GM21717 (cell line): ENCODE data around the gene TST.

Source experiments
- ATAC-seq: cut with Tn5 transposase; IDR thresholded peaks from one replicate; pipeline ENCODE4 v1.9.1; 2021; ENCODE audit warnings: mild to moderate bottlenecking, moderate library complexity; ENCODE audit not compliant: unreplicated experiment

TST gene

DNA sequence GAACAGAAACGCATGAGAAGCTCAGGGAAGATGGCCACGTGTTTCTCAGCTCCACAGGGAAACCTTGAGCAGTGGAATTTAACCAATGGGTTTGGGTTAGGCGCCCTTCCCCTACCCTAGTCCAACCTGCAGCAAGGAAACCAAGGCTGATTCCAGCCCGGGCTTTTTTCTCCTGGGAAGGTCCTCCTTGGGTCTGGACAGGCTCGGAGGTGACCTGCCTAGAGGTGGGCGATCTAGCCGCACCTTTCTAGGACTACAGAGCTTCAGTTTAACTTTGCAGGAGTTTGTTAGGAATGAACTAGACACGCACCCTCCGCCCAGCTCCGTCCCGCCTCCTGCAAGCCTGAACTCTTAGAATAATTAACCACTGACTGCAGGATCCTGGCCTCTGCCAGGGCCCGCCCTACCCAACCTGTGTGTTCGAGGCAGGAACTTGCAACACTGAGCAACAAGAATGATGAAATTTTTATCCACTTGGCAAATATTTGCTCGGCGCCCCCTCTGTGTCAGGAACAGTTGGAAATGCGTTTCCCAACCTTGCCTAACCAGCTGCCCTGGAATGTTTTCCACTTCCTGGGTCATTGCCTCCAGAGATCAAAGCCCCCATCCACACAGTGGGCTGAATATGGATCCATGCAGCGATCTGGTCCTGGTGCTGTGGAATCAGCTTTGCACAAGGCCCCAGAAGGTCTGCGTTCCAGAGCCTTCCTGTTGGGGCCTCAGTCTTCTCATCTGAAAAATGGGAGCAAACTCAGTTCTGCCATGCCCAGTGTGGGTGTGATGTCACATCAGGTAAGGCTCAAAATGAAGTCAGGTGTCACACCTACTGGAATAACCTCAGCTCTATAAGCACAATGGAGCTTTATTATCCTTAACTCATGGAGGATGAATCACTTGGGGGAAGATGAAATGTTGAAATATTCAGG lies 13.6 kb upstream of the TST start:
- ATAC-seq, result no peak

DNA sequence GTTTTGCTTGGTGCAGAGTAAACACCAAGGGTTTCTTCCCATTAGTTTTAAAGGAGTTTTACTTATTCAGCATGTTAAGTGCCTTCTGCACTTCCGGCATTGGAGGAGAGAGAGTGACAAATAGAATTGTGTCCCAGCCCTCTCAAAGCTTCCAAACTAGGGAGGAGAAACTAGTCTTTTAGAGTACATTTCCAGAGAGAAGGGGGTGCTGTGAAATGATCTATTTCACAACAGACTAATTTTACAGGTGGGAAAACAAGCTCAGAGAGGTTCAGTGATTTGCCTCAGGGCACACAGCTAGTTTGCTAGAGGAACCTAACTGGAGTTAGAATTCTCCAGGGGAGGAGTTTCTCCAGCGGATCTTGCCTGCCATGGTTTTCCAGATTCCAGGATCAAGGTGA lies 12.9 kb upstream of the TST start:
- ATAC-seq, result no peak

- no peak for ATAC-seq
These were observed 11.5 kb upstream of the TST start for GRCh38 chr22:37030560-37031281.

- no peak for ATAC-seq
These were observed 9.7 kb upstream of the TST start for GRCh38 chr22:37028692-37029674.

DNA sequence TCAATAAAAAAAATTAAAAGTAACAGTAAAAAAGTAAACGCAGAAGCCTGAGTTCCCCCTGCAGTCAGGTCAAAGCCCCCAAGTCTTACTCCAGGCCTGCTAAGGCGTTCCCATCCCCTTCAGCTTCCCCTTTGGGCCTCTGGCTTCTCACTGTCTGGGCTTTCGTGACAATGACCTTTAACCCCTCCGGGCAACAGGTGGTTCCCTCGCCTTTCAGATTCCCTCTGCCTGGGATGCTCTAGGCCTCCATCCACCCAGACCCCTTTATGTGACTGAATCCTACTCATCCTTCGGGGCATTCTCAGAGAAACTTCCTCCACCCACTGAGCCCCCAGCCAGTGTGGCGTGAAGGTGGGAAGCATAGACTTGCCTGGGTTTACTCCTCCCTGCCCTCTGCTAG lies 8.3 kb upstream of the TST start:
- ATAC-seq, result no peak

- ATAC-seq, result no peak
These were observed 7.1 kb upstream of the TST start for GRCh38 chr22:37026325-37026724.

- no peak for ATAC-seq
These were observed 6.3 kb upstream of the TST start for GRCh38 chr22:37025500-37026070.

DNA sequence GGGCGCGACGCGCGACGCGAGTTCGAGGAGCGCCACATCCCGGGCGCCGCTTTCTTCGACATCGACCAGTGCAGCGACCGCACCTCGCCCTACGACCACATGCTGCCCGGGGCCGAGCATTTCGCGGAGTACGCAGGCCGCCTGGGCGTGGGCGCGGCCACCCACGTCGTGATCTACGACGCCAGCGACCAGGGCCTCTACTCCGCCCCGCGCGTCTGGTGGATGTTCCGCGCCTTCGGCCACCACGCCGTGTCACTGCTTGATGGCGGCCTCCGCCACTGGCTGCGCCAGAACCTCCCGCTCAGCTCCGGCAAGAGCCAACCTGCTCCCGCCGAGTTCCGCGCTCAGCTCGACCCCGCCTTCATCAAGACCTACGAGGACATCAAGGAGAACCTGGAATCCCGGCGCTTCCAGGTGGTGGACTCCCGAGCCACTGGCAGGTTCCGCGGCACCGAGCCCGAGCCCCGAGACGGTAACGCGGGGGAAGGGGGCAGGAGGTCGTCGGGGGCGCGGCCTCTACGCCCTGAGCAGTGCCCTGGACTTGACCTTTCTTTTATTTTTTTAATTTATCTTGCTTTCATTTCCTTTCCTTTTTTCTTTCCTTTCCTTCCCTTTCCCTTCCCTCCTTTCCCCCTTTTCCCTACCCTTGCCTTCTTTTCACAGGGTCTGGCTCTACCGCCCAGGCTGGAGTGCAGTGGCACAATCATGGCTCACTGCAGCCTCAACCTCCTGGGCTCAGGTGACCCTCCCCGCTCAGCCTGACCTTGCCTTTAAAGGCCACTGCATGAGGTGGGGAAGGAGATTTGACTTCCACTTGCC lies 5.3 kb upstream of the TST start:
- ATAC-seq, result no peak

DNA sequence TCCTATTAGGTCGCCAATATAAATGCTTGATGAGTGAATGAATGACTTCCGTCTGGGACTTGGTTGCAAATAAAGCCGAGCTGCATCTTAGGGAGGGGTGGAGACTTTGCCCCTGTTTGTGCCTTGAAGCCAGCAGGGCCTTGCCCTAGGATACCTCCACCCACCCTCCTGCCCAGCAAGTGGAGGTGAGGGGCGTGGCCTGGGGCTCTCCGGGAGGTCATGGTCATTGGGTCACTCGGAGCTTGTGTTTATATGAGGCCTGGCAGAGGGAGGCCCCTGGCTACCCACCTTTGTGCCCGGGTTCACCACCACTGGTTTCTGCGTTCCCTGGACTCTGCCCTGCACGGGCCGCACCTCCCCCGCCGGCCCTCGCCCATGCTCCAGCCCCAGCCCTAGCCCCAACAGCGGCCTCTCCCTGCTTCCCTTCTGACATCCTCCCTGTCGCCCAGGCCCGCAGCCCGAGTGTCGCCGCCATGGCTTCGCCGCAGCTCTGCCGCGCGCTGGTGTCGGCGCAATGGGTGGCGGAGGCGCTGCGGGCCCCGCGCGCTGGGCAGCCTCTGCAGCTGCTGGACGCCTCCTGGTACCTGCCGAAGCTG lies 4.6 kb upstream of the TST start:
- no peak for ATAC-seq

DNA sequence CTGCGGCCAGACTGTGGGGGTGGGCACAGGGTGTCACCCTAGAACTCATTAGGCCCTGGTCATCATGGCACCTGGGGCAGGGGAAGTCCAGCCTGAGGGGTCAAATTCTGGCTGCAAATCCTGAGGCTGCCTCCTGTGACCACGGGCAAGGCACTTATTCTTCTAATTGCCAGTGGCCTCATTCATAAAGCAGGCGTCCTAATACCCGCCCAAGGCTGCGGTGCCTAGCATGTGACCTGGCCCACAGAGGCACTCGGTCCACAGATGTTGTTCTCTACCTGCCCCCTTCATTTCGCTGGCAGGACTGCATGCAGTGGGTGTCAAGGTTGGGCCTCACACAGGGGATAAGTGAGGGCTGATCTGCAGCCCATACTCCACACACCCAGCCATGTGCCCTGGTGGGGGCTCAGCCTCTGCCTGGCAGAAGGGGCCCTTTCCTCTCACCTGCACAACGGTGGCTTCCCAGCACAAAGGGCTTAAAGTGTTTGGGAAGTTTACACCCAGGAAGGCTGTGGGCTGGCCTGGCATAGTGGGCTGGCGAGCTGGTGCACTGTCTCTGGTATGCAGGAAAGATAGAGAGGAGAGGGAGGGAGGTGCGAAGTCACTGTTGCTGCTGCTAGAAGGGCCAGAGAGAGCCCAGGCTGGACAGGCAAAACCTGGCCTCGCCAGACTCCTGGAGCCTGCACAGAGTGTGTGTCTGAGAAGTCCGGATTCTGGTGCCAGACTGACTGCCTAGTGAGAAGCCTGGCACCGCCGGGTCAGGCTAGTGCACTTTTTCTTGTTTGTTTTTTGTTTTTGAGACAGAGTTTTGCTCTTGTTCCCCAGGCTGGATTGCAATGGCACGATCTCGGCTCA lies 3.5 kb upstream of the TST start:
- no peak for ATAC-seq

GRCh38 chr22:37021710-37022482 lies 2.6 kb upstream of the TST start:
- no peak for ATAC-seq

DNA sequence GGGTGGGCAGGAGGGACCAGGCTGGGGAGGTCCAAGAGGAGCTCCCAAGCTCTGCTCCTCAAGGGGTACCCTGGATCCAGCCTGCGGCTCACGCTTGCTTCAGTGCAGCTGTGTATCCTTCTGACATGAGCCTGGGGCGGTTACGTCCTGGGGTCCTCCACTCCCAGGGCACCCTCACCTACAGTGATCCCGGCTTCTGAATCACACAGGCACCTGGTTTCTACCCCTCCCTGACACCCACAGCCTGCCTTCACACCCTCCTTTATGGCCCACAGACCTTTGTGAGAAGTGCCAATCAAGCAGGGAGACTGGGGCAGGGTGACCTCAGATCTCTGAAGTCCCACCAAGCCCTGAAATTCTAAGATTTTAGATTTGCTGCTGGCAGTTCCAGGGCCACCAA lies 1.8 kb upstream of the TST start:
- no peak for ATAC-seq

- no peak for ATAC-seq
These were observed 889 bp upstream of the TST start for GRCh38 chr22:37020192-37020479.

DNA sequence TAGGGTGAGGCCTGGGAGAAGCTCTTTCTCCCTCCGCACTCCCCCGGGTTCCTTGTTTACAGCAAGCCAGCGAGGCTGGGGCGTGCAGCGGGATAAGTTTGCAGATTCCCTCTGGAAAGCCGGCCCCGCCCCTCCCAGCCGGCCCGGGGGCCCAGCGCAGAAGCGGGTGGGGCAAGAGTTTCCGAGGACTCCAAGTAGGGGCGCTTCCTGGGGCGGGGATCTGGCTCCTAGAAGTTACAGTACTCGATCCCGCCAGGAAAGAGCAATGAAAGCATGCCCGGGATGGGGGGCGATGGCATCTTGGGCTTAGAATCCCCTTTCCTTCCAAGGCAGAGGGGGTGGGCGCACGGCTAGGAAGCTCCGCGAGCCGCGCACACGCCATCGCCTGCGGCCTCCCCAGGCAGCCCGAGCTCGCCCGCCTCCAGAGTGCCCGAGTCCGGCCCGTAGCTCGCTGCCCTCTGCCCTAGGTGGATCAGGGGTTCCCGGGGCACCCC lies 385 bp downstream of the TST start:
- no peak for ATAC-seq

DNA sequence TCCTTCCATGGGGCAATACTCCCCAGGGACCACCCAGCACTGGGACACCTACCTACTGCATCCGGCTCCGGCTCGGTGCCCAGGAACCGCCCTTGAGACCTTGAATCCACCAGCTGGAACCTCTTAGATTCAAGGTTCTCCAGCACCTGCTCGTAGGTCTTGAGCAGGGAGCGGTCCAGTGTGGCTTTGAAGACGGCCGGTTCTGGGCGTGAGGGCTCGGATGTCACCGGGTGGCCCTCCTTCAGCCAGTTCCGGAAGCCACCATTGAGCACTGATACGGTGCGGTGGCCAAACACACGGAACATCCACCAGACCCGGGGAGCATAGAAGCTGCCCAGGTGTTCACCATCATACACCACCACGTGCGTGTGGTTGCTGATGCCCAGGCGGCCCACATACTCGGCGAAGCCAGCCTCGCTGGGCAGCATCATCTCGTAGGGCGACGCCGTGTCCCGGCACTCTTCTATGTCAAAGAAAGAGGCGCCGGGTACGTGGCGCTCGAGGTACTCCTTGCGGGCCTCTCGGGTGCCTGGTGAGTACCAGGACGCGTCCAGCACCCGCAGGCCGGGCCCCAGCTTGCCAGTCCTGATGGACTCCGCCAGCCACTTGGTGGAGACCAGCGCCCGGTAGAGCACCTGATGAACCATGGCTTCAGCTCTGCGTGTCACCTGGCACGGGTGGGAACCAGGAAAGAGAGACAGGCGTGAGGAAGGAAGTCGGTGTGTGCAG lies 997 bp downstream of the TST start:
- ATAC-seq, result no peak

DNA sequence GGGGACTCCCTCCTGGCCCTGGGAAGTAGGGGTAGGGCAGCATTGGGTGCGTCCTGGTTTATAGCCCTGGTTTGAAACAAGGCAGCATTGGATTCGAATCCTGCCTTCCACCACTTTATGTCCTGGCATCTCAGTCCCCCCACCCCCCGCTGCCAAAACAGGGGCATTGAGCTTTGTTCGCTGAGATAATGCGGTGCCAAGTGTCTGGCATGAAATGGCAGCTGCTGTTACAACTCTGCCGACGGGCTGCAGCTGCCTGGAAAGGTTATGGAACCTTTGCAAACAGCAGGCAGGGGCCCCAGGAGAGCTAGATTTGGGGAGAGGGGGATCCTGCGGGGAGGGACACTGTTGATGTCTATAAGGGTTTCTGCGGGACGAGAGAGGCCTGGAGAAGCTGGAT lies 1.9 kb downstream of the TST start:
- ATAC-seq, result no peak
